GM18873 (cell line): ENCODE data around the gene ASH1L.
"Not testable (repeated sequence)": the region's sequence is repeated elsewhere in the genome, so short reads cannot be mapped to it uniquely, and the experiment has no call there.

Experiments
- ATAC-seq: cut with Tn5 transposase; IDR thresholded peaks from one replicate; pipeline ENCODE4 v1.9.1; 2021; ENCODE audit warnings: mild to moderate bottlenecking, moderate library complexity, moderate number of reproducible peaks; ENCODE audit not compliant: unreplicated experiment, low FRiP score

Gene ASH1L

GRCh38 chr1:155455588-155456195 is 106.9 kb downstream of the ASH1L start:
- no peak for ATAC-seq

GRCh38 chr1:155454096-155454495 is 108.5 kb downstream of the ASH1L start:
- no peak for ATAC-seq

- ATAC-seq: no peak
Observed at GRCh38 chr1:155453141-155453540, 109.5 kb downstream of the ASH1L start.

GRCh38 chr1:155451199-155451598 is 111.4 kb downstream of the ASH1L start:
- ATAC-seq: no peak

- not testable (repeated sequence) for ATAC-seq
Observed at GRCh38 chr1:155442431-155442830, 120.2 kb downstream of the ASH1L start.

GRCh38 chr1:155437405-155437804 is 125.2 kb downstream of the ASH1L start:
- no peak for ATAC-seq

GRCh38 chr1:155433831-155434389 is 128.7 kb downstream of the ASH1L start:
- ATAC-seq: not testable (repeated sequence)

GRCh38 chr1:155433128-155433830 is 129.3 kb downstream of the ASH1L start:
- not testable (repeated sequence) for ATAC-seq

- no peak for ATAC-seq
Observed at GRCh38 chr1:155424091-155424490, 138.5 kb downstream of the ASH1L start.

- no peak for ATAC-seq
Observed at GRCh38 chr1:155420788-155421187, 141.8 kb downstream of the ASH1L start.

GRCh38 chr1:155411840-155412239 is 150.8 kb downstream of the ASH1L start:
- not testable (repeated sequence) for ATAC-seq

- no peak for ATAC-seq
Observed at GRCh38 chr1:155410931-155411330, 151.7 kb downstream of the ASH1L start.

GRCh38 chr1:155396874-155397476 is 165.6 kb downstream of the ASH1L start:
- no peak for ATAC-seq

- no peak for ATAC-seq
Observed at GRCh38 chr1:155392898-155393411, 169.6 kb downstream of the ASH1L start.

GRCh38 chr1:155389826-155390225 is 172.8 kb downstream of the ASH1L start:
- ATAC-seq: no peak

GRCh38 chr1:155385836-155386235 is 176.8 kb downstream of the ASH1L start:
- not testable (repeated sequence) for ATAC-seq

GRCh38 chr1:155383406-155383805 is 179.2 kb downstream of the ASH1L start:
- ATAC-seq: no peak

GRCh38 chr1:155379631-155380090 is 182.9 kb downstream of the ASH1L start:
- no peak for ATAC-seq

- no peak for ATAC-seq
Observed at GRCh38 chr1:155379180-155379579, 183.4 kb downstream of the ASH1L start.

GRCh38 chr1:155360051-155360450 is 202.6 kb downstream of the ASH1L start:
- ATAC-seq: no peak

GRCh38 chr1:155352631-155353030 is 210.0 kb downstream of the ASH1L start:
- ATAC-seq: no peak
